ENCODE data around the gene CELSR1.

CELSR1 gene

GRCh38 chr22:46551321-46551720 lies 13.9 kb upstream of the CELSR1 start:
- Histone ChIP-seq H3K27me3 (ENCODE audit: insufficient read depth, poor library complexity, severe bottlenecking) (no peaks in the 10 kb centered on the region), H3K27ac (ENCODE audit: poor library complexity, severe bottlenecking) (no peak overlapping the region), H3K4me3 (ENCODE audit: severe bottlenecking) (no peak overlapping the region), H3K36me3 (ENCODE audit: low read depth) (no peaks in the 10 kb centered on the region), H3K4me1 (ENCODE audit: insufficient read depth, poor library complexity, severe bottlenecking) (peaks cover 23% of the 10 kb centered on the region), H3K9me3 (ENCODE audit: severe bottlenecking) (no peaks in the 10 kb centered on the region)
- no peak for TF ChIP-seq CTCF (IDR thresholded peaks at IDR 0.05; ENCODE audit: poor library complexity, severe bottlenecking)
- ATAC-seq (ENCODE audit: low read depth) (no peak), DNase-seq (ENCODE audit: low spot score) (peak; percentile 28)

- no peaks in the 10 kb centered on the region for H3K27me3 ChIP-seq (ENCODE audit: insufficient read depth, poor library complexity, severe bottlenecking)
- no peak for TF ChIP-seq CTCF (IDR thresholded peaks at IDR 0.05; ENCODE audit: poor library complexity, severe bottlenecking)
- no peak overlapping the region for H3K4me3 ChIP-seq (ENCODE audit: severe bottlenecking)
- peaks cover 23% of the 10 kb centered on the region for H3K4me1 ChIP-seq (ENCODE audit: insufficient read depth, poor library complexity, severe bottlenecking)
- H3K9me3 ChIP-seq (ENCODE audit: severe bottlenecking) = no peaks in the 10 kb centered on the region
- DNase-seq (ENCODE audit: low spot score) (peak; percentile 62), ATAC-seq (ENCODE audit: low read depth) (no peak)
- no peak overlapping the region for H3K27ac ChIP-seq (ENCODE audit: poor library complexity, severe bottlenecking)
- no peaks in the 10 kb centered on the region for H3K36me3 ChIP-seq (ENCODE audit: low read depth)
Observed at GRCh38 chr22:46549971-46550641, 12.7 kb upstream of the CELSR1 start.

- TF ChIP-seq CTCF (IDR thresholded peaks at IDR 0.05; ENCODE audit: poor library complexity, severe bottlenecking) = no peak
- peak; percentile 18 for DNase-seq (ENCODE audit: low spot score)
- Histone ChIP-seq H3K4me3 (ENCODE audit: severe bottlenecking) (no peak overlapping the region), H3K27ac (ENCODE audit: poor library complexity, severe bottlenecking) (no peak overlapping the region), H3K27me3 (ENCODE audit: insufficient read depth, poor library complexity, severe bottlenecking) (no peaks in the 10 kb centered on the region), H3K4me1 (ENCODE audit: insufficient read depth, poor library complexity, severe bottlenecking) (peaks cover 23% of the 10 kb centered on the region), H3K9me3 (ENCODE audit: severe bottlenecking) (no peaks in the 10 kb centered on the region), H3K36me3 (ENCODE audit: low read depth) (no peaks in the 10 kb centered on the region)
- ATAC-seq (ENCODE audit: low read depth) = no peak
Observed at GRCh38 chr22:46549563-46549840, 12.1 kb upstream of the CELSR1 start.

GRCh38 chr22:46547883-46548244 lies 10.4 kb upstream of the CELSR1 start:
- H3K9me3 ChIP-seq (ENCODE audit: severe bottlenecking) = no peaks in the 10 kb centered on the region
- DNase-seq (ENCODE audit: low spot score) (peak; percentile 60), ATAC-seq (ENCODE audit: low read depth) (peak; percentile 39; the same call in 2 of the 3 replicates)
- no peak for TF ChIP-seq CTCF (IDR thresholded peaks at IDR 0.05; ENCODE audit: poor library complexity, severe bottlenecking)
- peak overlapping the region; percentile 66 for H3K27ac ChIP-seq (ENCODE audit: poor library complexity, severe bottlenecking)
- H3K4me1 ChIP-seq (ENCODE audit: insufficient read depth, poor library complexity, severe bottlenecking) = peaks cover 23% of the 10 kb centered on the region
- H3K36me3 ChIP-seq (ENCODE audit: low read depth) = no peaks in the 10 kb centered on the region
- H3K27me3 ChIP-seq (ENCODE audit: insufficient read depth, poor library complexity, severe bottlenecking) = no peaks in the 10 kb centered on the region
- no peak overlapping the region for H3K4me3 ChIP-seq (ENCODE audit: severe bottlenecking)

- ATAC-seq (ENCODE audit: low read depth) (peak; percentile 82), DNase-seq (ENCODE audit: low spot score) (peak; percentile 84)
- TF ChIP-seq CTCF (IDR thresholded peaks at IDR 0.05; ENCODE audit: poor library complexity, severe bottlenecking) = no peak
- Histone ChIP-seq H3K4me3 (ENCODE audit: severe bottlenecking) (no peak overlapping the region), H3K27me3 (ENCODE audit: insufficient read depth, poor library complexity, severe bottlenecking) (no peaks in the 10 kb centered on the region), H3K27ac (ENCODE audit: poor library complexity, severe bottlenecking) (peak overlapping the region; percentile 66), H3K9me3 (ENCODE audit: severe bottlenecking) (no peaks in the 10 kb centered on the region), H3K36me3 (ENCODE audit: low read depth) (no peaks in the 10 kb centered on the region), H3K4me1 (ENCODE audit: insufficient read depth, poor library complexity, severe bottlenecking) (peaks cover 23% of the 10 kb centered on the region)
Observed at GRCh38 chr22:46547179-46547882, 9.9 kb upstream of the CELSR1 start.

Measured in RWPE2 (cell line).